Suppressor macrophage treated with lipopolysaccharide for 1 hour (primary cell): Measurements from ENCODE around the gene IGFALS.

Experiments
- DNase-seq, 3 donors: peaks; one replicate each; pipeline ENCODE4 v3.0.0-alpha.2; 2020 to 2022

Gene IGFALS

GRCh38 chr16:1763521-1764511 is 29.7 kb downstream of the IGFALS start:
- DNase-seq, result peak in 1 of 3 donors; percentile 5

DNA sequence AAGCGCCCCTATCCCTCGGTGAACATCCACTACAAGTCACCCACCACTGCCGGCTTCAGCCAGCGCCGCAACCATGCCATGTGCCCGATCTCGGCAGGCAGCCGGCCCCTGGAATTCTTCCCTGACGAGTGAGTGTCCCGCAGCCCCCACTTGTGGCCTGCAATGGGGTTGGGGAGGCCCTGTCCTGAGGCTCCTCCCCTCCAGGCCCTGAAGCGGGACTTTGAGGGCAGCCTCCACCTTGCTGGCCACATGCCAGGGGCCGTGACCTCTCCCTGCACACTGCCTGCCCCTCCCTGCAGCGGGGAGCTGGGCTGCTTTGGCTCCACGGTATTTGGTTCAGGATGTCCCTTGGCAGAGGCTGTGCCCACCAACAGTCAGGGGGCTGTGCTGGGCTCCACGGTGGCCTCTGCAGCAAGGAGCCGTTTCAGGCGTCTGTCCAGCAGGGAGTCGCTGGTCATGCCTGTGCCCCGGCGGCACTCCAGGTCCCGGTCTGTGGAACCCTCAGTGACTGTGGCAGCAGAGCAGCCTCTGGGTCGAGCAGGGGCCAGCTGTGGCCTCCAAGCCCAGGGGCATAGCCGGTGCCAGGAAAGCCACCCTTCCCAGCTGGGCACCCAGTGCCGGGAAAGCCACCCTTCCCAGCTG is 30.5 kb downstream of the IGFALS start:
- no peak for DNase-seq

DNA sequence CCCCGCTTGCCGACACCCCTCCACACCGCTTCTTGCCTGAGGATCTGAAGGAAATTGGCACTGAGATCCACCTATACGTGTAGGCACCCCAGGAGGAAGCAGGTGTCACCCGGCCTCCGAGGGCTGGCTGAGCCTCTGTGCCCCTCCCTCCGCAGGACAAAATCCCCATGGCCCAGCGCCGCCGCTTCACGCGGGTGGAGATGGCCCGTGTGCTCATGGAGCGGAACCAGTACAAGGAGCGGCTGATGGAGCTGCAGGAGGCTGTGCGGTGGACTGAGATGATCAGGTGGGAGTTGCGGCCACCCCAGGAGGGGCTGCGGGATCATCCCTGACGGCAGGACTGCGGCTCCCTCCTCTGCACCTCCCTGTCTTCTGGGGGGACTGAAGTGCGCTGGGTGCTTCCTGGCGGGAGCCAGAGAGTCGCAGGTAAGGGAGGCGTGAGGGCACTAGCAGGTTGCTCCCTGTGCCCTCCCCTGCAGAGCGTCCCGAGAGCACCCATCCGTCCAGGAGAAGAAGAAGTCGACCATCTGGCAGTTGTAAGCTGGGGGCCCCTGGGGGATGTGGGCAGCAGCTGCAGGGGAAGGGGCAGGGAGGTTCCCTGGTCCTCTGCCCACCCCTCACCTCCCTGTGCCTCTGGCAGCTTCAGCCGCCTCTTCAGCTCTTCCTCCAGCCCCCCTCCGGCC is 31.2 kb downstream of the IGFALS start:
- no peak for DNase-seq

- DNase-seq, result no peak
Measured at GRCh38 chr16:1761751-1762150, 31.8 kb downstream of the IGFALS start.

DNA sequence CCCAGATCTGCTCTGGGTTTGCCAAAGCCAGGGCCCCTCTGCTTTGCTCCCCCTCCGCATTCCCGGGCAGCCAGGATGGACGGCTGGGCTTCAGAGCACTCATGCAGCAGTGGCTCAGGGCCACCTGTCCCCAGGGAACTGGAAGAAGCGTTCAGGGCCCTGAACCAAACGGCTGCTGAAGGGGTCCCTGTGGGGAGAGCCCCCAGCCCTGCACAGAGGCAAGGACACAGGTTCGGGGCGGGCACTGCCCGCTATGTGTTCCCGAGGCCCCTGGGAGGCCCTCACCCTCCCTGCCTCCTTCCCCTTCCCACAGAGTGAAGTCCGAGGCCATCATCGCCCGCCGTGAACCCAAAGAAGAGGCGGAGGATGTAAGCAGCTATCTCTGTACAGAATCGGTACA is 32.6 kb downstream of the IGFALS start:
- DNase-seq, result no peak

DNA sequence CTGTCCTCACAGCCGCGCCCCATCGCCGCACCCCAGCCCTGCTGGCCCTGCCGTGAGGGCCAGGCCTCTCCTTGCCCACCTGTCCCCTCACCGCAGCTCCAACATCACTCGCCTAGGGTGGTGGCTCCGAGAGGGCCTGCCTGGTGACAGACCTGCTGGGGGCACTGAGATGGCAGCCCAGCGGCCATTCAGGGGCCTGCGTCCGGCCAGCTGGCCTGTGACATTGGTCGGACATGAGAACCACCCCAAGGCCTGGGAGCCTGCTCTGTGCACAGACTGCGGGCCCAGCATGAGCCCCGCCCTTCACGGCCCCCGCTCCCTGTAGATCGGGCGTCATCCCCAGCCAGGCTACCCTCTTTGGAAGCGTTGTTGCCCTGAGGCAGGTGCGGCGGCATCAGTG is 34.0 kb downstream of the IGFALS start:
- DNase-seq, result no peak

DNA sequence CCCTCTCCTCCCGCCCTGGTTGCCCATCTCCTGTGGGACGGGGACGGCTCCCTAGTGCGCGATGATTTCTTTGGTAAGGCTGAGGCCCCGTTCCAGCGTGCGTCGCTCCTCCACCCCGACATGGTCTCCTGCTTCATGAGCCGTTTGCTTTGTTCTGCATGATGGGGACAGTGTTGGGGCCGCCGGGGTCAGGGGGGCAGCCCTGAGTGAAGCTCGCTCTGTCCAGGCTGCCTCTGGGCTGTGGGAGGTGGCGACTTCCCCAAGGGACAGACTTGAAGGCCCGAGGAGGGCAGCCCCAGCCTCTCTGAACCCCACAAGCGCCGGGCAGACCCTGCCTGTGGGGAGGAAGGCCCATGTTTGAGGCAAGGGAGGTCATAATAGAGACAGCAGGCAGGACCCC is 34.6 kb downstream of the IGFALS start:
- DNase-seq, result no peak

GRCh38 chr16:1757714-1758461 is 35.6 kb downstream of the IGFALS start:
- no peak for DNase-seq

DNA sequence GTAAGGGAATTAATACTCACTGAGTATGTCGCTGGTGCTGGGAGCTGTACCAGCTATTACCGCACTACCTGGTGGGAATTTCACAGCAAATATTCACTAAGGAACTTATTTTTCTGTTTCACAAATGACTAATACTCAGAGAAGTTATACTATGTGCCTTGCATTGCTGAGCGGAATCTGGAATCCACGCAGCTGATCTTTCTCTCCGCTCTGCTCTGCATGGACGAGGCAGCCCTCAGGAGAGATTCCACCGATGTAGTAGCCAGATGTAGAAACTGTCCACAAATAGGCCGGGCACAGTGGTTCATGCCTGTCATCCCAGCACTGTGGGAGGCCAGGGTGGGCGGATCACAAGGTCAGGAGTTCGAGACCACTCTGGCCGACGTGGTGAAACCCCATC is 39.3 kb downstream of the IGFALS start:
- no peak for DNase-seq

- no peak for DNase-seq
Measured at GRCh38 chr16:1752853-1753252, 40.7 kb downstream of the IGFALS start.

- DNase-seq, result no peak
Measured at GRCh38 chr16:1751946-1752345, 41.6 kb downstream of the IGFALS start.

- no peak for DNase-seq
Measured at GRCh38 chr16:1749152-1750117, 44.1 kb downstream of the IGFALS start.

DNA sequence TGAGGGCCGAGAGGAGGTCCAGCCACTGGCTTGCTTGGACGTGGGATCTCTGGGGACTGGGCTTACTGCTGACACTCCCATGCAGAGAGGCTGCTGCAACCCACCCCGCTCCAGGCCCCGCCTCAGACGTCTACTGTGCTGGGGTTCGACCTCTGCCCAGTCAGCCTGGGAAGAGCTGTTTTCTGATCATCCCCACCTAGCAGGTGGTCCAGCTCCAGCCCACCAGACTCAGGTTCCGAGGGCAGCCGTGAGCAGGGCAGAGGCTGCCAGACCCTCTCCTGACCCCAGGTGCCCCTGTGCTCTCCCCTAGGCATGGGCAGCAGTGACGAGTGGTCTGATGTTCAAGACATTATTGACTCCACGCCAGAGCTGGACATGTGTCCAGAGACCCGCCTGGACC is 45.6 kb downstream of the IGFALS start:
- no peak for DNase-seq

DNA sequence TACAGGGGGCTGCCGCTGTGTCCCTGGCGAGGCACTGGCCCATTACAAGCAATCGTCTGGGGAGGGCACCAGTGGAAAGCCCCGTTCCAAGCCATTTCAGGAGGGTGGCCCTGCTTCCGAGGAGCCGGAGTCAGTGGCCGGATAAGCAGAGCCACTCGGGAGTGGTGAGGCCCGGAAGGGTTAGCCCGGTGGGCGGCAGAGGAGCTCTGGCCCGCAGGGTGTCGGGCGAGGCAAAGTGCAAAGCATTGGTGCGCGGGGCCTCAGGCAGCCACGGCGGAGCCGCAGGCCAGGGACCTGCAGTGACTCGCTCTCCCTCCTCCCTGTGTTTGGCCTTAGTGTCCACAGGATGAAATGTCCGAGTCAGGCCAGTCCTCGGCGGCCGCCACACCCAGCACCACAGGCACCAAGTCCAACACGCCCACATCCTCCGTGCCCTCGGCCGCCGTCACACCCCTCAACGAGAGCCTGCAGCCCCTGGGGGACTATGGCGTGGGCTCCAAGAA is 46.8 kb downstream of the IGFALS start:
- DNase-seq, result no peak

DNA sequence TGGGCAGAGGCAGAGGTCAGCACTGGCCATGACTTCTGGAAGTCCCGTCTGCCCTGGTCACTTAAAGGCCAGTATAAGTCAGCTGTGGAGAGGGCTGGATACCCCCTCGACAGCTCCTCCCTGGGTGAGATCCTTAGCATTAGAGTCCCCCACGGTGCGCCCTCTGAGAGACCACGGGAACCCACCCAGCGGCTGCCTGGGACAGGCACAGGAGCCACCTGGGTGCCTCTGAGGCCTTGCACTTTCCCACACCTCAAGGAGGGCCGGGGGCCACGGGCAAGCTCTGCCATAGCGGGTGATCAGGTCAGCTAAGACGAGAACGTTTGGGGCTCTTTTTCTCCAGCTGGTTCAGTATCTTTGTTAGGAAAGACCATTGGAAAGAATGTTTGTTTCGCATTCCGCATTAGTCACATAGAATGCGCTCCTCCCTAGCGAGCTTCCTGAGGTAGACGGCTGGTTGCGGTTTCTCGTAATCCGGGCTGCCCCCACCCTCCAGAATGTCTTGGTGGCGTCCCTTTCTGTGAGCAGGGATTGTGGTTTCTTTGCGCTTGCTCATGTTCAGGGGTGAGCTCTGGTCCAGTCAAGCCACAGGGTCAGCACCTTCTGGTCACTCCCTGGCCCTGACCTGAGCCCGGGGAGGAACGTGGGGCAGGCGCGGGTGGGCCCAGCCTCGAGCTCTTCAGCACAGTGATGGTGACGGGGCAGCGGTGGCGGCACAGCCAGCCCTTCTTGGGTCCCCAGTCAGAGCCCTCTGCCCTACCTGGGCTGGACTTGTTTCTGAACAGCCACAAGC is 47.4 kb downstream of the IGFALS start:
- DNase-seq, result no peak

DNA sequence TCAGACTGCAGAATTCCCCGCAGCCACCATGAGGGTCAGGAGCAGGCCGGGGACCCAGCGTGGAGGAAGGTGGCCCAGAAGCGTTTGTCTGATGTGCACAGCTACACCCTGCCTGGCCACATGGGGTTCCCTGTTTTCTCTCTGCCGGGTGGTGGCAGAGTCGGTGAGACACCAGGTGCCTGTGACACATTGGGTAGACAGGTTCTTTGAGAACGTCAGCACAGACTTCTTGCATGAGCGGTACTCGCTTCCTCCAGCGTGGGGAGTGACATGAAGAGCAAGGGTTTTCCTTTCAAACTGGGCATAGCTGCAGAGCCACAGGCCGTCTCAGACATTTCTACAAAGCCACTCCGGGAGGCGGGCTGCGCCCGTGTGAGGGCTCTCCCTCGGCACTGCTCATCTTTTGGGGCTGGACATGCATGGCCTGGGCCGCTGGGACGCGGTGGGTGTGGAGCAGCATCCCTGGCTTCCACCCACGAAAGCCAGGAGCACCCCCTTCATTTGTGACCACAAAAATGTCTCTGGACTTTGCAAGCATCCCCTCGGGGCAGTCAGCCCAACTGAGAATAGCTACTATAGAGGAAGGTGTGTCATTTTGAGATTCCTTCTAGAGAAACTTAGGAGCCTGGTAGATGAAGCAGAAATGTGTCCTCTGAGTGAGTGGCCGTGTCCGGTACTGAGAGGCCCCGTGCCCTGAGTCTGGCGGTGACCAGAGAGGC is 48.2 kb downstream of the IGFALS start:
- no peak for DNase-seq

DNA sequence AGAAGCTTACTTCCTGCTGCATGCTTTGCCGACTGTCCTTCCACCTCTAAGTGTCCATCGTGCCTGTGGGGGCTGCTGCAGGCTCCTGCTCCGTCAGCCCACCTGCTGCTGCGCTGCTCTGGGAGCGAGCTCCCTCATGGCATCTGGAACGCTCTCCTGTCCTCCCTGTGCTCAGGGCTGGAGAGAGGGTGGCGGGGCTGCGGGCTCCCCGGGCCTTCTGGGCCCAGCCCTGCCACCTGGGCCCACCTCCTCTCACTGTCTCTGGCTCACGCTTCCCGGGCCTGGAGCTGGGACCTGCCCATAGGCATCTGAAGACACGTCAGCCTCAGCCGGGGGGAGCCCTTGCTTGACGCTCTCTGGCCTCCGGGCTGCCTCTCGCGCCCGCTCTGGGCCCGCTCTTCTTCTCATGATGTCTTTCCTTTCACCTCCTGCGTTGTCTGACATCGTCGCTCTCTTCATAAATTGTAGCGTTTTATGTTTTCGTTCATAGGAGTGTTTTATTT is 49.1 kb downstream of the IGFALS start:
- no peak for DNase-seq

GRCh38 chr16:1743376-1744337 is 49.8 kb downstream of the IGFALS start:
- no peak for DNase-seq
